ENCODE data around the gene PPP1R9A.

GRCh38 chr7:95295397-95295796 is 388.0 kb downstream of the PPP1R9A start:
- TF ChIP-seq CTCF (IDR thresholded peaks at IDR 0.05 in 4 of 5, conservative IDR thresholded peaks at IDR 0.05 in 1 of 5) (no peak), POLR2A (IDR thresholded peaks at IDR 0.05) (no peak)
